Measurements from ENCODE around the gene ZNF75A.
"Not testable (repeated sequence)": the region's sequence is repeated elsewhere in the genome, so short reads cannot be mapped to it uniquely, and the experiment has no call there.

ZNF75A gene
- 16.2 to 40.4 reads per million in 2 donors for total RNA-seq

- DNase-seq, result peak; percentile 49 to 96 (median 69)
Observed at GRCh38 chr16:3305109-3306068, at the start of gene ZNF75A, which contains the start of gene TIGD7. Gene ZNF75A, plus strand, starts transcription at chr16:3305497. Its CDS starts 2,932 bp downstream, at chr16:3308429. Gene TIGD7, minus strand, starts transcription at chr16:3305430. Its CDS starts 4,816 bp downstream, at chr16:3300614.

- DNase-seq, result no peak
Observed at GRCh38 chr16:3256146-3256865, 49.0 kb upstream of the ZNF75A start, which contains the start of gene MEFV. Gene MEFV, minus strand, starts transcription at chr16:3256633. Its CDS starts 46 bp downstream, at chr16:3256587.

GRCh38 chr16:3256866-3257465, 48.3 kb upstream of the ZNF75A start:
- no peak for DNase-seq

GRCh38 chr16:3259836-3260235, 45.5 kb upstream of the ZNF75A start:
- no peak for DNase-seq

GRCh38 chr16:3262517-3262916, 42.8 kb upstream of the ZNF75A start:
- no peak for DNase-seq

GRCh38 chr16:3264137-3265036, 40.9 kb upstream of the ZNF75A start:
- peak; percentile 89 to 99 (median 96) for DNase-seq

GRCh38 chr16:3266873-3267537, 38.3 kb upstream of the ZNF75A start:
- peak in 1 of 5 experiments; percentile 21 for DNase-seq

GRCh38 chr16:3268294-3268693, 37.0 kb upstream of the ZNF75A start:
- DNase-seq, result no peak

GRCh38 chr16:3270718-3271117, 34.6 kb upstream of the ZNF75A start:
- not testable (repeated sequence) for DNase-seq

GRCh38 chr16:3271281-3271680, 34.0 kb upstream of the ZNF75A start:
- DNase-seq, result not testable (repeated sequence)

GRCh38 chr16:3274490-3274889, 30.8 kb upstream of the ZNF75A start:
- no peak for DNase-seq

- no peak for DNase-seq
Observed at GRCh38 chr16:3274947-3275346, 30.4 kb upstream of the ZNF75A start.

GRCh38 chr16:3276679-3277078, 28.6 kb upstream of the ZNF75A start:
- DNase-seq, result no peak

- no peak for DNase-seq
Observed at GRCh38 chr16:3281222-3281820, 24.0 kb upstream of the ZNF75A start.

GRCh38 chr16:3282103-3282729, 23.1 kb upstream of the ZNF75A start:
- DNase-seq, result no peak

GRCh38 chr16:3282730-3283542, 22.4 kb upstream of the ZNF75A start, which contains the start of gene ZNF263:
Gene ZNF263, plus strand, starts transcription at chr16:3283491. Its CDS starts 328 bp downstream, at chr16:3283819.
- peak; percentile 82 to 99 (median 87) for DNase-seq

GRCh38 chr16:3283543-3284447, 21.5 kb upstream of the ZNF75A start:
- no peak for DNase-seq

- DNase-seq, result no peak
Observed at GRCh38 chr16:3285131-3285530, 20.2 kb upstream of the ZNF75A start.

Measured in T-helper 2 cell (primary cell).